Neutrophil (primary cell): ENCODE measurements around the gene ARHGAP45.

Experiments
- H3K27ac ChIP-seq: fragments of 200-600 bp; sonication (generic); 2 replicates; pipeline ENCODE4 v1.5.1; 2016; ENCODE audit warnings: mild to moderate bottlenecking, moderate library complexity
- H3K27me3 ChIP-seq: fragments of 200-600 bp; sonication (generic); 2 replicates; pipeline ENCODE4 v1.6.0; 2016; ENCODE audit warnings: mild to moderate bottlenecking
- H3K36me3 ChIP-seq: fragments of 200-600 bp; sonication (generic); 2 replicates; pipeline ENCODE4 v1.5.1; 2017
- H3K4me1 ChIP-seq, 2 experiments: fragments of 200-600 bp in 1 of 2; sonication (generic) in 1 of 2; 1 replicate in 1 of 2; 2 replicates in 1 of 2; pipeline versions ENCODE4 v1.5.1 to v1.6.1; 2013 to 2016; ENCODE audit warnings: low read depth in 1 of 2, low read length in 1 of 2, mild to moderate bottlenecking in 1 of 2, moderate library complexity in 1 of 2; ENCODE audit not compliant: control insufficient read depth in 1 of 2, insufficient read depth in 1 of 2
- H3K4me3 ChIP-seq, 2 experiments: fragments of 200-600 bp in 1 of 2; sonication (generic) in 1 of 2; 1 replicate in 1 of 2; 2 replicates in 1 of 2; pipeline ENCODE4 v1.5.1; 2013 to 2016; ENCODE audit warnings: low read depth in 1 of 2, low read length in 1 of 2, mild to moderate bottlenecking in 1 of 2, moderate library complexity in 1 of 2
- H3K9me3 ChIP-seq: fragments of 200-600 bp; sonication (generic); 2 replicates; pipeline ENCODE4 v1.5.1; 2016
- CTCF ChIP-seq: fragments of 200-600 bp; sonication (generic); IDR thresholded peaks from 2 replicates; pipeline ENCODE4 v1.5.1; 2016; ENCODE audit warnings: antibody characterized with exemption

Gene ARHGAP45

GRCh38 chr19:1067341-1067957, 482 bp downstream of the ARHGAP45 start:
- peak overlapping the region; percentile 96 to 98 for H3K4me3 ChIP-seq
- H3K27me3 ChIP-seq = no peaks in the 10 kb centered on the region
- H3K9me3 ChIP-seq = no peaks in the 10 kb centered on the region
- peaks cover 72% of the 10 kb centered on the region for H3K36me3 ChIP-seq
- no peak for TF ChIP-seq CTCF
- H3K27ac ChIP-seq = peak overlapping the region; percentile 95
- H3K4me1 ChIP-seq = peaks cover 72 to 80% of the 10 kb centered on the region in 2 experiments

GRCh38 chr19:1068009-1069001, 1.3 kb downstream of the ARHGAP45 start:
- no peaks in the 10 kb centered on the region for H3K27me3 ChIP-seq
- H3K4me1 ChIP-seq = peaks cover 80 to 87% of the 10 kb centered on the region in 2 experiments
- peaks cover 75% of the 10 kb centered on the region for H3K36me3 ChIP-seq
- H3K9me3 ChIP-seq = no peaks in the 10 kb centered on the region
- peak overlapping the region; percentile 96 to 98 for H3K4me3 ChIP-seq
- TF ChIP-seq CTCF = no peak
- peak overlapping the region; percentile 95 for H3K27ac ChIP-seq

- H3K9me3 ChIP-seq = no peaks in the 10 kb centered on the region
- TF ChIP-seq CTCF = peak; percentile 65
- H3K36me3 ChIP-seq = peaks cover 75% of the 10 kb centered on the region
- no peaks in the 10 kb centered on the region for H3K27me3 ChIP-seq
- H3K27ac ChIP-seq = peak overlapping the region; percentile 95
- H3K4me3 ChIP-seq = peak overlapping the region; percentile 96 to 98
- H3K4me1 ChIP-seq = peaks cover 82 to 87% of the 10 kb centered on the region in 2 experiments
These were observed 2.2 kb downstream of the ARHGAP45 start for GRCh38 chr19:1069009-1069779.

- peak overlapping the region; percentile 60 for H3K27ac ChIP-seq
- H3K4me3 ChIP-seq = peak overlapping the region in 1 of 2 experiments; percentile 10
- peaks cover 79 to 87% of the 10 kb centered on the region in 2 experiments for H3K4me1 ChIP-seq
- TF ChIP-seq CTCF = no peak
- no peaks in the 10 kb centered on the region for H3K27me3 ChIP-seq
- no peaks in the 10 kb centered on the region for H3K9me3 ChIP-seq
- H3K36me3 ChIP-seq = peaks cover 83% of the 10 kb centered on the region
These were observed 3.6 kb downstream of the ARHGAP45 start for GRCh38 chr19:1070576-1070930.
